ACHN (cell line): ENCODE results near the gene GNG8.

Source experiments
- DNase-seq: peaks from one replicate; pipeline ENCODE4 v3.0.0-alpha.2; 2015
- in situ Hi-C: cut with HindIII; loops from 2 replicates; pipeline ENCODE4 v1.10.0; 2017; ENCODE audit warnings: low sequenced_read_pairs, low pct_ligation_motif_present, low pct_unique_long_range_greater_than_20kb

Gene GNG8

DNA sequence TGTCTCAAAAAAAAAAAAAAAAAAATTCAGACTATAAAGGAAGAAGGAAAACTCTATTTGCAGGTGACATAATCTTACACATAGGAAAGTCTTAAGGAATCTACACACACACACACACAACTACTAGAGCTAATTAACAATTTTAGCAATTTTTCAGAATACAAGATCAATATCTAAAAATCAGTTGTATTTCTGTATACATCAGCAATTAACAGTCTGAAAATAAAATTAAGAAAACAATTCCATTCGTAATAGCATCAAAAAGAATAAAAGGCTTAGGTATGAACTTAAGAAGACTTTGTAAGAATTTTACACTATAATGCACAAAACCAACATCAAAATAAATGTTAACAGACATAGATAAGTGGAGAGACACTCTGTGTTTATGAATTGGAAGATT lies 50.5 kb downstream of the GNG8 start:
- DNase-seq = no peak
- in situ Hi-C loops = no loop called here
